Lower leg skin (tissue), 4 donors: ENCODE measurements around the gene WBP1L. TPM values are rescaled to one million over a fixed set of nuclear protein-coding genes. Genes with fewer than 3 reads are reported as not detected.

Experiments
- DNase-seq, 2 donors: peaks; one replicate each; pipeline ENCODE4 v3.0.0-alpha.2; 2019; ENCODE audit warnings: low spot score in 2 of 2
- H3K4me3 ChIP-seq: fragments of 200-600 bp; sonication (generic); 2 replicates; pipeline ENCODE4 v1.5.1; 2017; ENCODE audit warnings: mild to moderate bottlenecking, low read depth; ENCODE audit not compliant: poor library complexity, severe bottlenecking
- CTCF ChIP-seq, 3 donors: fragments of 450-650 bp; IDR thresholded peaks; one replicate each; pipeline ENCODE4 v1.5.1; 2016; ENCODE audit warnings: antibody characterized with exemption in 3 of 3, mild to moderate bottlenecking in 3 of 3, moderate library complexity in 2 of 3
- POLR2A ChIP-seq, 2 donors: fragments of 450-650 bp; IDR thresholded peaks; one replicate each; pipeline ENCODE4 v1.6.1; 2016 to 2017; ENCODE audit warnings: antibody characterized with exemption in 2 of 2, mild to moderate bottlenecking in 1 of 2, moderate library complexity in 1 of 2
- WGBS, 2 donors: methylation state at CpG; one replicate each; pipeline ENCODE4 v1.1.5; 2018; 5-methylcytosine and 5-hydroxymethylcytosine counted together
- intact Hi-C: fragments of 100-400 bp; cut with DNase I; formaldehyde crosslinking; loops from one replicate; pipeline ENCODE4 v1.15.0; 2023; ENCODE audit warnings: low total_unique reads
- total RNA-seq, 4 donors: library from RNA; depleted of rRNA; stranded (reverse); fragments of >200 nt; gene quantifications; one replicate each; pipeline ENCODE4 v1.1.0, GENCODE V29; 2016

WBP1L gene
- total RNA-seq, 4 donors from 2014 or later = 144 to 171 (median 163) TPM

- 51 to 64% methylated on average over 3 of the region's 3 CpGs for WGBS, 2 donors
- H3K4me3 ChIP-seq = no peak overlapping the region
- no peak for DNase-seq
- no peak for TF ChIP-seq POLR2A (IDR thresholded peaks at IDR 0.05)
- intact Hi-C loops = no loop called here
Observed at GRCh38 chr10:102718220-102718619, 25.5 kb upstream of the WBP1L start.

GRCh38 chr10:102720337-102720736 lies 23.4 kb upstream of the WBP1L start:
- no peak overlapping the region for H3K4me3 ChIP-seq
- TF ChIP-seq POLR2A (IDR thresholded peaks at IDR 0.05) (no peak), CTCF (IDR thresholded peaks at IDR 0.05) (no peak)
- 82 to 88% methylated on average over 3 of the region's 3 CpGs for WGBS, 2 donors
- intact Hi-C loops = no loop called here
- DNase-seq = no peak

GRCh38 chr10:102720775-102721301 lies 22.9 kb upstream of the WBP1L start:
- no peak for TF ChIP-seq POLR2A (IDR thresholded peaks at IDR 0.05)
- no peak for TF ChIP-seq CTCF (IDR thresholded peaks at IDR 0.05)
- 66 to 73% methylated on average over 6 of the region's 6 CpGs for WGBS, 2 donors
- intact Hi-C loops = no loop called here
- H3K4me3 ChIP-seq = no peak overlapping the region
- no peak for DNase-seq

- TF ChIP-seq POLR2A (IDR thresholded peaks at IDR 0.05) = no peak
- no peak for TF ChIP-seq CTCF (IDR thresholded peaks at IDR 0.05)
- DNase-seq = no peak
- intact Hi-C loops = no loop called here
- no peak overlapping the region for H3K4me3 ChIP-seq
- 78 to 88% methylated on average over 4 of the region's 4 CpGs for WGBS, 2 donors
Observed at GRCh38 chr10:102721954-102722353, 21.8 kb upstream of the WBP1L start.

GRCh38 chr10:102723989-102724388 lies 19.8 kb upstream of the WBP1L start:
- 99% methylated on average over 4 of the region's 4 CpGs for WGBS, 2 donors
- TF ChIP-seq POLR2A (IDR thresholded peaks at IDR 0.05) = no peak
- TF ChIP-seq CTCF (IDR thresholded peaks at IDR 0.05) = no peak
- no peak overlapping the region for H3K4me3 ChIP-seq
- intact Hi-C loops = no loop called here
- DNase-seq = no peak

- intact Hi-C loops = loop anchor here (5.0 kb wide), 1 partner anchor 176 kb away; no protein-coding TSS in a partner anchor
- H3K4me3 ChIP-seq = no peak overlapping the region
- no peak for TF ChIP-seq POLR2A (IDR thresholded peaks at IDR 0.05)
- TF ChIP-seq CTCF (IDR thresholded peaks at IDR 0.05) = no peak
- 54 to 72% methylated on average over 3 of the region's 3 CpGs for WGBS, 2 donors
- no peak for DNase-seq
Observed at GRCh38 chr10:102726274-102726673, 17.5 kb upstream of the WBP1L start.
